HEK293T (cell line): Measurements from ENCODE around the gene GMDS.

Source experiments
- CTCF ChIA-PET: fragments of 350-600 bp; formaldehyde crosslinking; extraction: SDS; loops from one replicate; lab custom pipeline; 2021; ENCODE audit warnings: antibody characterized with exemption, inconsistent platforms; lab: Yijun Ruan, JAX
- POLR2A ChIA-PET: fragments of 350-600 bp; formaldehyde crosslinking; extraction: SDS; loops from one replicate; lab custom pipeline; 2020; ENCODE audit warnings: antibody characterized with exemption, inconsistent platforms; lab: Yijun Ruan, JAX
- DNase-seq: peaks from one replicate; pipeline ENCODE4 v3.0.0; 2012; ENCODE audit warnings: mixed read lengths; ENCODE audit errors: extremely low spot score
- ARNT ChIP-seq: fragments of 450-650 bp; IDR thresholded peaks from 2 replicates; pipeline ENCODE4 v1.6.1; 2017; ENCODE audit warnings: mild to moderate bottlenecking
- BHLHE40 ChIP-seq: fragments of 450-650 bp; IDR thresholded peaks from 2 replicates; pipeline ENCODE4 v1.6.1; 2016; ENCODE audit warnings: mild to moderate bottlenecking, moderate library complexity, borderline replicate concordance
- CTBP1 ChIP-seq: fragments of 450-650 bp; IDR thresholded peaks from 2 replicates; pipeline ENCODE4 v1.6.1; 2016; ENCODE audit warnings: borderline replicate concordance
- ELF4 ChIP-seq: fragments of 450-650 bp; IDR thresholded peaks from 2 replicates; pipeline ENCODE4 v1.6.1; 2017; ENCODE audit warnings: antibody characterized with exemption
- FOXA1 ChIP-seq: fragments of 450-650 bp; IDR thresholded peaks from 2 replicates; pipeline ENCODE4 v1.6.1; 2016; ENCODE audit warnings: mild to moderate bottlenecking
- FOXK2 ChIP-seq: fragments of 450-650 bp; IDR thresholded peaks from 2 replicates; pipeline ENCODE4 v1.6.1; 2016; ENCODE audit warnings: mild to moderate bottlenecking
- FOXM1 ChIP-seq: fragments of 450-650 bp; IDR thresholded peaks from 2 replicates; pipeline ENCODE4 v1.6.1; 2017; ENCODE audit warnings: mild to moderate bottlenecking, borderline replicate concordance
- HDGF ChIP-seq: fragments of 450-650 bp; IDR thresholded peaks from 2 replicates; pipeline ENCODE4 v1.6.1; 2017; ENCODE audit warnings: antibody characterized with exemption, borderline replicate concordance
- L3MBTL2 ChIP-seq: fragments of 450-650 bp; conservative IDR thresholded peaks from 2 replicates; pipeline ENCODE4 v1.6.1; 2016; ENCODE audit warnings: mild to moderate bottlenecking
- LEF1 ChIP-seq: fragments of 450-650 bp; IDR thresholded peaks from 2 replicates; pipeline ENCODE4 v1.6.1; 2017; ENCODE audit warnings: mild to moderate bottlenecking, borderline replicate concordance
- NFRKB ChIP-seq: fragments of 450-650 bp; IDR thresholded peaks from 2 replicates; pipeline ENCODE4 v1.6.1; 2016; ENCODE audit warnings: mild to moderate bottlenecking, moderate library complexity
- PKNOX1 ChIP-seq: fragments of 450-650 bp; IDR thresholded peaks from 2 replicates; pipeline ENCODE4 v1.6.1; 2016
- SP1 ChIP-seq: fragments of 450-650 bp; IDR thresholded peaks from 2 replicates; pipeline ENCODE4 v1.6.1; 2017
- SUZ12 ChIP-seq: fragments of 450-650 bp; IDR thresholded peaks from 2 replicates; pipeline ENCODE4 v1.6.1; 2016; ENCODE audit warnings: mild to moderate bottlenecking
- TARDBP ChIP-seq: fragments of 450-650 bp; IDR thresholded peaks from 2 replicates; pipeline ENCODE4 v1.6.1; 2016
- ZNF384 ChIP-seq: fragments of 450-650 bp; IDR thresholded peaks from 2 replicates; pipeline ENCODE4 v1.6.1; 2016

The GMDS gene

DNA sequence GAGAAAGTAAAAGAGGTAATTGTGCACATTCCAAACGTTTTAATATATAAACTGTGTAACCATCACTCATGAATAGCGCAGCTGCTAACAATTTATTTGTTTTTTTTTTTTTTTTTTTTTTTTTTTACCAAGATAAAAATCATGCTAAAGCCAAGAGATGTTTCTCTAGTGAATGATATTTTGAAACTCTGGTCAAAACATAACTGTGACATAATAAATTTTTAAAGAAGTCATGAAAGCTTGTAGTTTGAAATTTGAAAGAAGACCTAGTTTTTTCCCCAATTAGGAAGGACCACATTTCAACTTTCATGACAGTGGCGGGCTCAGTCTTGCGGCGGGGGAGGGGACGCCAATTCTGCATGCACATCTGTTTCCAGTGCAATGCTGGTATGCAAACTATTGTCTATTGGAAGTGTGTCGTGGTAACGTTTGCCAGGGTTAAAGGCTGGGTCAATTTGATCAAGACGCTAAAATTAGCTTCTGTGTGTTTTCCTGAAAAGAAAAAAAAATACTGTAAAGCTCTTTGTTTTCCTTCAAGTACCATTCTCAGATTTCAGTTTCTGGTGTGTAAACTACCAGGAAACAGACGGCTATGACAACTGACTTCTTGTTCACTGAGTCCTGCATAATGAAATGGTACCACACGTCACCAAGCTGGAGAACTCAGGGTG lies 423.8 kb downstream of the GMDS start:
- peak; percentile 63 for TF ChIP-seq ZNF384
- TF ChIP-seq ELF4 = no peak
- TF ChIP-seq CTBP1 = peak; percentile 40; the same call in 1 of the 2 replicates
- TF ChIP-seq PKNOX1 = peak; percentile 54
- no peak for TF ChIP-seq L3MBTL2
- no peak for DNase-seq
- ChIA-PET POLR2A (interaction anchor here (1.0 to 3.2 kb wide), 7 partner anchors 10 to 214 kb away, joined by 3 to 19 read pairs (median 6); no protein-coding TSS in a partner anchor), CTCF (interaction anchor here (0.6 to 1.9 kb wide), 4 partner anchors 24 to 233 kb away, joined by 3 to 4 read pairs (median 4); no protein-coding TSS in a partner anchor)

- CTCF ChIA-PET = interaction anchor here (1.9 kb wide), 1 partner anchor 135 kb away, joined by 4 read pairs; no protein-coding TSS in a partner anchor
- POLR2A ChIA-PET = interaction anchor here (0.6 to 3.2 kb wide), 7 partner anchors 11 to 224 kb away, joined by 3 to 19 read pairs (median 6); no protein-coding TSS in a partner anchor
- DNase-seq = no peak
- no peak for TF ChIP-seq SP1
- TF ChIP-seq ARNT = no peak
- no peak for TF ChIP-seq HDGF
- TF ChIP-seq FOXK2 = no peak
- TF ChIP-seq TARDBP = no peak
- no peak for TF ChIP-seq FOXA1
- TF ChIP-seq ZNF384 = no peak
These were observed 424.3 kb downstream of the GMDS start for GRCh38 chr6:1821164-1821512.

- CTCF ChIA-PET = interaction anchor here (1.9 kb wide), 1 partner anchor 134 kb away, joined by 4 read pairs; no protein-coding TSS in a partner anchor
- POLR2A ChIA-PET = interaction anchor here (0.6 to 3.2 kb wide), 5 partner anchors 11 to 224 kb away, joined by 3 to 19 read pairs (median 7); no protein-coding TSS in a partner anchor
- no peak for DNase-seq
- TF ChIP-seq NFRKB = no peak
- no peak for TF ChIP-seq ZNF384
- peak; percentile 43; the same call in 1 of the 2 replicates for TF ChIP-seq PKNOX1
These were observed 424.7 kb downstream of the GMDS start for GRCh38 chr6:1820714-1821113.

GRCh38 chr6:1820165-1820564 lies 425.2 kb downstream of the GMDS start:
- DNase-seq = no peak
- CTCF ChIA-PET = no interaction called here
- TF ChIP-seq FOXK2 (no peak), FOXM1 (no peak), LEF1 (no peak), SUZ12 (no peak), ELF4 (no peak), PKNOX1 (no peak), HDGF (no peak), NFRKB (no peak), L3MBTL2 (no peak), BHLHE40 (no peak), SP1 (no peak), ARNT (no peak), CTBP1 (no peak), FOXA1 (no peak), TARDBP (no peak), ZNF384 (no peak)
- POLR2A ChIA-PET = interaction anchor here (1.6 to 3.2 kb wide), 3 partner anchors 11 to 213 kb away, joined by 7 to 19 read pairs (median 10); no protein-coding TSS in a partner anchor

DNA sequence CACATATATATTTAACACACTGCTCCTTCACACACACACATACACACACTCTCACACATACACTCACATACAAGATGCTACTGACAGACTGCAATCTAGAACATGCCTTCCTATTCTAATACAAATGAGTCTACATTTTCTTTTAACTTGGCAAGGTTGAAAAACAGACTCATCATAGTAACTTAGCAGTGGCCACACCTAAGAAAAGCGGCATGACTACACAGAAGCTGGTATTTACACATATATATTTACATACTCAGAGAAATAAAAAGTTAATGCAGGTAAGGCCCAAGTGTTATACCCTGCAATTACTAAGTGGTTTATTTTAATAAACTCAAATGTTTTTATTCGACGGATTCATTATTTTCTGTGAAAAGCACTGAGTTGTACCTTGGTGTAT lies 426.4 kb downstream of the GMDS start:
- POLR2A ChIA-PET = interaction anchor here (3.2 kb wide), 1 partner anchor 204 kb away, joined by 10 read pairs; no protein-coding TSS in a partner anchor
- no peak for DNase-seq
- no peak for TF ChIP-seq ZNF384
- TF ChIP-seq PKNOX1 = no peak
- no peak for TF ChIP-seq ARNT
- TF ChIP-seq LEF1 = no peak
- 0 out of 2 replicates have a peak, but pooled peaks have one; percentile 17 for TF ChIP-seq L3MBTL2
- CTCF ChIA-PET = no interaction called here
